GM19351 (cell line): Measurements from ENCODE around the gene ACYP2.
"Not testable (repeated sequence)": the region's sequence is repeated elsewhere in the genome, so short reads cannot be mapped to it uniquely, and the experiment has no call there.

Experiments used
- ATAC-seq: cut with Tn5 transposase; IDR thresholded peaks from one replicate; pipeline ENCODE4 v1.9.1; 2021; ENCODE audit warnings: mild to moderate bottlenecking, moderate library complexity; ENCODE audit not compliant: unreplicated experiment

The ACYP2 gene

GRCh38 chr2:54259413-54260240 lies 144.2 kb downstream of the ACYP2 start:
- ATAC-seq = peak; percentile 94

- ATAC-seq = peak; percentile 6
These were observed 144.8 kb downstream of the ACYP2 start for GRCh38 chr2:54260241-54260595.

- no peak for ATAC-seq
These were observed 146.1 kb downstream of the ACYP2 start for GRCh38 chr2:54261537-54261936.

- ATAC-seq = no peak
These were observed 146.8 kb downstream of the ACYP2 start for GRCh38 chr2:54262015-54262765.

GRCh38 chr2:54265081-54265480 lies 149.7 kb downstream of the ACYP2 start:
- ATAC-seq = not testable (repeated sequence)

GRCh38 chr2:54267577-54267976 lies 152.2 kb downstream of the ACYP2 start:
- no peak for ATAC-seq

GRCh38 chr2:54271189-54271588 lies 155.8 kb downstream of the ACYP2 start:
- no peak for ATAC-seq

GRCh38 chr2:54271843-54272627 lies 156.6 kb downstream of the ACYP2 start:
- ATAC-seq = peak; percentile 97

GRCh38 chr2:54274781-54275242 lies 159.4 kb downstream of the ACYP2 start:
- no peak for ATAC-seq

GRCh38 chr2:54275541-54275940 lies 160.1 kb downstream of the ACYP2 start:
- ATAC-seq = no peak

GRCh38 chr2:54279385-54279784 lies 164.0 kb downstream of the ACYP2 start:
- no peak for ATAC-seq

- ATAC-seq = no peak
These were observed 169.4 kb downstream of the ACYP2 start for GRCh38 chr2:54284826-54285225.

GRCh38 chr2:54285451-54285850 lies 170.0 kb downstream of the ACYP2 start:
- no peak for ATAC-seq

- ATAC-seq = no peak
These were observed 172.1 kb downstream of the ACYP2 start for GRCh38 chr2:54287532-54287931.

- ATAC-seq = no peak
These were observed 174.5 kb downstream of the ACYP2 start for GRCh38 chr2:54289917-54290316.

GRCh38 chr2:54290356-54291025 lies 175.1 kb downstream of the ACYP2 start:
- no peak for ATAC-seq

- not testable (repeated sequence) for ATAC-seq
These were observed 179.2 kb downstream of the ACYP2 start for GRCh38 chr2:54294665-54295064.

- no peak for ATAC-seq
These were observed 180.5 kb downstream of the ACYP2 start for GRCh38 chr2:54295911-54296310.

- ATAC-seq = no peak
These were observed 183.1 kb downstream of the ACYP2 start for GRCh38 chr2:54298514-54298913.

GRCh38 chr2:54303631-54304030 lies 188.2 kb downstream of the ACYP2 start:
- ATAC-seq = no peak

- no peak for ATAC-seq
These were observed 191.1 kb downstream of the ACYP2 start for GRCh38 chr2:54306556-54306955.
